Measurements from ENCODE around the gene TRIM9. TPM values are rescaled to one million over a fixed set of nuclear protein-coding genes. Genes with fewer than 3 reads are reported as not detected.

Gene TRIM9
- total RNA-seq, 4 donors from 2014 or later: 1.1 to 4.8 (median 2.8) TPM

- peak; percentile 68 for ATAC-seq (ENCODE audit: low FRiP score)
- TF ChIP-seq CTCF (IDR thresholded peaks at IDR 0.05): no peak
- no peak for DNase-seq (ENCODE audit: low spot score)
These were observed 166.8 kb downstream of the TRIM9 start for GRCh38 chr14:50928002-50928635.

- TF ChIP-seq CTCF (IDR thresholded peaks at IDR 0.05): no peak
- no peak for DNase-seq (ENCODE audit: low spot score)
- no peak for ATAC-seq (ENCODE audit: low FRiP score)
These were observed 168.0 kb downstream of the TRIM9 start for GRCh38 chr14:50926851-50927386.

Other genes starting within 250 kb of the TRIM9 start
- gene ABHD12B, start 223.1 kb downstream of the TRIM9 start, total RNA-seq: 1 to 10 TPM in 1 of 4 donors, not detected in 3; 2.5 TPM
- gene PYGL, start 150.6 kb downstream of the TRIM9 start, total RNA-seq: 100 to 1,000 TPM in 3 of 4 donors, 10 to 100 TPM in 1; 91.0 to 177 (median 117) TPM
- gene TMX1, start 145.1 kb upstream of the TRIM9 start, total RNA-seq: 10 to 100 TPM; 30.0 to 37.8 (median 33.1) TPM

Measured in omental fat pad (tissue), 4 donors.